GM11168 (cell line): ENCODE measurements around the gene LDLRAD3.

Source experiments
- in situ Hi-C: fragments of 300-500 bp; cut with MboI; formaldehyde crosslinking; loops from one replicate; pipeline ENCODE4 v1.12.0; 2022; ENCODE audit warnings: low sequenced_read_pairs; ENCODE audit not compliant: unreplicated experiment

The LDLRAD3 gene

GRCh38 chr11:36216061-36216615 is 272.3 kb downstream of the LDLRAD3 start:
- in situ Hi-C loops, result no loop called here

GRCh38 chr11:36218283-36218921 is 274.5 kb downstream of the LDLRAD3 start:
- in situ Hi-C loops, result no loop called here

DNA sequence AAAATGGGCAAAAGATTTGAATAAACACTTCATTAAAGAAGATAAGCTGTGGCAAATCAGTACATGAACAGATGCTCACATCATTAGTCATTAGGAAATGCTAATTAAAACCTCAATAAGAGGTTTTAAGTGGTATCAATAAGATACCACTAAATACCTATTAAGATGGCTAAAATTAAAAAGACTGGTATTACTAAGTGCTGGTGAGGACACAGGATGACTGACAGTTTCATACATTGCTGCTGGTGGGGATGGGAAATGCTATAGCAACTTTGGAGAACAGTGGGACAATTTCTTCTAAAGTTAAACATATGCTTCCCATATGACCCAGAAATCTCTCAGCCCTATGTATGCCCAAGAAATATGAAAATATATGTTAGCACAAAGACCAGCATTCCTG is 276.1 kb downstream of the LDLRAD3 start:
- in situ Hi-C loops, result no loop called here

GRCh38 chr11:36222831-36223635 is 279.2 kb downstream of the LDLRAD3 start:
- in situ Hi-C loops, result no loop called here

DNA sequence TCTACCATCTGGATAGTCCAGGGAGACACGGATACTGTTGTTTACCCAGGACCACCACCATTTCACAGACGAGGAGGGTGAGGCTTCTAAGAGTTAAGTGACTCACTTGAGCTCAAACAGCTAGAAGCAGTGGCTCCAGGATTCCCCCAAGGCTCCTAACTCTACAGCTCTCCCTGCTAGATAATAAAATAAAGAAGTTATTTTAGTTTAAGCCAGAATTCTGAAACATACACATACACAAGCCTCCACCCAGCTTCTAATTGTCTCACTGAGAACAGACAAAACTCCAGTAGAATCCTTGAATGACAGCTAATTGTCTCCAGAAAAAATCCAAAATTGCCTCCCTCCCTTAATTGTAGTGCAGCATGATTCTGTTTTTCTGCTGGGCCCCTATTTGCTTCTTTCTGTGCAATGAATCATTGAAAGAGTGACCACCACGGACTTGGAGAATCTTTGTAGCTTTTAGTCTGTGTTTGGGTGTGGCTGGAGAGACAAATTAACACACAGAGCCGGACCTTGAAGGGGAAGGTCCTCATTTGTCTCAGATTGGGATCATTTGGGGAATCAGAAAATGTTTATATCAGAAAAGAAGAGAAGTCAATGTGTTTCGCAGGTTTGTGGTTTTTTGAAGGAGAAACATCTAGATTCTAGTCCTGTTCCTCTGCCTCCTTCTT is 280.5 kb downstream of the LDLRAD3 start:
- in situ Hi-C loops, result no loop called here

GRCh38 chr11:36227044-36227443 is 283.2 kb downstream of the LDLRAD3 start:
- in situ Hi-C loops, result no loop called here

- in situ Hi-C loops, result no loop called here
These were observed 284.8 kb downstream of the LDLRAD3 start for GRCh38 chr11:36228689-36229088.

DNA sequence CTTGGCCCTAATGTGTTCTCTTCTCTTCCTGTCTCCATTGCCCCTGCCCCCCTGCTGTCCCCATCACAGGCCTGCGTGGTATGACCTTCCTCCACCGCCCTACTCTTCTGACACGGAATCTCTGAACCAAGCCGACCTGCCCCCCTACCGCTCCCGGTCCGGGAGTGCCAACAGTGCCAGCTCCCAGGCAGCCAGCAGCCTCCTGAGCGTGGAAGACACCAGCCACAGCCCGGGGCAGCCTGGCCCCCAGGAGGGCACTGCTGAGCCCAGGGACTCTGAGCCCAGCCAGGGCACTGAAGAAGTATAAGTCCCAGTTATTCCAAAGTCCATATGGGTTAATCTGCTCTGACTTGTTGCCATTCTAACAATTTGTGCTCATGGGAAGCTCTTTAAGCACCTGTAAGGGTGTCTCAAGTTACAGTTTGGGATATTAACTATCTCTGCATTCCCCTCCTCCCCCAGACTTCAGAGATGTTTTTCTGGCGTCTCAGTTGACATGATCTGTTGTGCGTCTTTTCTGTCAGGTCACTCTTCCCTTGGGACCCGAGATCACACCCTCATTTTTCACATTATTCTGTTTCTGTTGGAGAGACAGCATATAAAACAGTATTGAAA is 285.3 kb downstream of the LDLRAD3 start:
- in situ Hi-C loops, result no loop called here

- in situ Hi-C loops, result no loop called here
These were observed 287.2 kb downstream of the LDLRAD3 start for GRCh38 chr11:36230779-36231699.

DNA sequence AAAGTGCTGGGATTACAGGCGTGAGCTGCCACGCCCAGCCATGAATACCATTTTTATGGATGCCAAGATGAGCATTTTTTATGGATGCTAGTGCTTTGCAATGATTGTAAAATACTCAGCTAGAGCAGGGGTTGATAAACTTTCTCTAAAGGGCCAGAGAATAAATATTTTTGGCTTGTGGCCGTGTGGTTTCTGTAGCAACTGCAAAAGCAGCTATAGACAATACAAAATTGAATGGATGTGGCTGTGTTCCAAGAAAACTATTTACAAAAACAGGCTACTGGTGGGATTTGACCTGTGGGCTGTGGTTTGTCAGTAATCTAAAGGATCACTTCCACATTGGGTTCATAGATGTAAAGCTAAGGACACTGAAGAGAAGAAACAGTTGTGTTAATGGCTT is 289.3 kb downstream of the LDLRAD3 start:
- in situ Hi-C loops, result no loop called here

DNA sequence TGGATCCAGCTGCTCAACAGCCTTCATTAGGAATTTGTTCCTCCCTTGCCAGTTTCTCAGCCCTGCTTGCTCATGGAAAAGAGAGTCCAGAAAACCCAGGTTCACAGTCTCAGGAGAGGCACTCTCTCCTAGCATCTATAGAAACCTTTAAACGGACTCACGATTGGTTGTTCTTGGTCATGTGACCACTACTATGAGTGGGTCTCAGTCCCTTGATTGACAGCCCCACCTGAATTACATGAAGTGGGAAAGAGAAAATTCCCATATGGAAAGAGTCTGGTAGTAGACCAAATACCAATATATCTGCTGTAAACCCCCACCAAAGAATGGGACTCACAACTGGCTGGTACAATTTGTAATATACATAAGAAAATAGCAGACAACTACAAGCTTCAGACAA is 291.0 kb downstream of the LDLRAD3 start:
- in situ Hi-C loops, result no loop called here

DNA sequence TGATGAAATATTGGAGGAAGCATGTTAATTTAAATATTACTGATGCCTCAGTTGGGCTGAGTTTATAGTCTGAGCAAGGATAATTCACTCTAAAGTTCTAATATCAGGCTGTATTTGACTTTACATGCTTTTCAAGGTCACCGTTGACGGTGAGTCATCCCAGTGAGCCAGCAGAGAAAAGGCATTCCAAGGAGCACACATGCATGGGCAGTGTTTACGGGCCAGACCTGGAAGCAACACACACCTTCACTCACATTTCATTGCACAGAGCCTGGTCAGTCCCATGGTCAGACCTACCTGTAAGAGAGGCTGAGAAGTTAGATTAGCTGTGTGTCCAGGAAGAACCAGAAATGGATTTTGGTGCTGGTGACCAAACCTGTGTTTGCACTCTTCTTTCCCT is 291.9 kb downstream of the LDLRAD3 start:
- in situ Hi-C loops, result no loop called here

GRCh38 chr11:36237391-36237790 is 293.5 kb downstream of the LDLRAD3 start:
- in situ Hi-C loops, result no loop called here

DNA sequence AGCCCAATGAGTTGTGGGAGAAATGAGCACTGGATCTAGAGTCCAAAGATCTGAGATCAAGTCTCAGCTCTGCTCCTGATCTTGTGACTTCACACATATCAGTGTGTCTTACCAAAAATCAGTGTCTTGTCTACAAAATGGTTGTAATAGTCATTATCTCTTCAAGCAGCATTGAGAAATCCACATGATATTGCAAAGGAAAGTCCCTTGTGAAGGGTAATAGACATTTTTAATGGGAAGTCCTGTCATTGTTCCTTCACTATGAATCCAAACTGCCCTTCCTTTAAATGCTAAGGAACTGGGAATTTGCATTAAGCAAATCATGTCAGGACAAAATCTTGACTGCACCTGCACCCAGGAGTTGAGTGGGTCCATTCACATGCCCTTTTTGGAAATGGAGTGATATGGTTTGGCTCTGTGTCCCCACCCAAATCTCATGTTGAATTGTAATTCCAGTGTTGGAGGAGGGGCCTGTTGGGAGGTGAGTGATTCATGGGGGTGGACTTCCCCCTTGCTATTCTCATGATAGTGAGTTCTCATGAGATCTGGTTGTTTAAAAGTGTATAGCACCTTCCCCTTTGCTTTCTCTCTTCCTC is 294.3 kb downstream of the LDLRAD3 start:
- in situ Hi-C loops, result no loop called here

GRCh38 chr11:36238881-36239280 is 295.0 kb downstream of the LDLRAD3 start:
- in situ Hi-C loops, result no loop called here

DNA sequence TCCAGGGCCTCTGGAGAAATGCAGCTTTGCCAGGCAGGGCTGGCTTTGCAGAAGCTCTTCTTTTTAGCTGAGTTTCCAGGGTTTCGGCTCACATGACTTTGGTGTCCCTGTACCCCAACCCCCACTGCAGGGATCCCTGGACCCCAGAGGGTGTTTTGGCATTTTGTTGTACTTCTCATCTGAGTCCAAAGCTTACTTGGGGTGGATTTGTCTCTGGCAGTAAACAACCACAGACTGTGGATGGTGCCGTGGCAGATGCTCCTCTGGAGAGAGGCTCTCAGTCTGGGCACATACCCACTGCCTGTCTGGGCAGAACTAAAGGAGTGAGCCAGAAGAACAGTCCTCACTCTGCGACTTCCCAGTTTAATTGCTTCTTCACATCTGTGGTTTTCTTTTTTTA is 295.8 kb downstream of the LDLRAD3 start:
- in situ Hi-C loops, result no loop called here

- in situ Hi-C loops, result no loop called here
These were observed 296.3 kb downstream of the LDLRAD3 start for GRCh38 chr11:36240173-36240572.

DNA sequence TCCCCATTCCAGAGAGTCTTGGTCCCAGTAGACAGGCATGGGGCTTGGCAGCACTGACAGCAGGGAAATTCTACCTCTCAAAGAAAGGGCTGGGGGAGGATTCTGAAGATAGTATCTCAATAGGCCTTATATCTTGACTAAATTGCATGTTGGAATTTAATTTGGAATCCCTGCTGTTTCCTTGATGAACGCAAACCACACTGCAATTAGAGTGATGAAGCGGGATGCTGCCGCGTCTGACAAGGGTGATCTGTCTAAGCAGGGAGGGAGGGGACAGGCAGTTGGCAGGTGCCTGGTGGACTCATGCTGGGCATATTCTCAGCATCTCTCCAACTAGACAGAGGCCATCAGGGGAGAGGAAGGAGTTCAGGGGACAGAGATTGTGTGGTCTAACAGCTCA is 296.9 kb downstream of the LDLRAD3 start:
- in situ Hi-C loops, result no loop called here

- in situ Hi-C loops, result no loop called here
These were observed 297.6 kb downstream of the LDLRAD3 start for GRCh38 chr11:36241497-36241896.
